Measurements from ENCODE around the gene JAK1.

JAK1 gene

DNA sequence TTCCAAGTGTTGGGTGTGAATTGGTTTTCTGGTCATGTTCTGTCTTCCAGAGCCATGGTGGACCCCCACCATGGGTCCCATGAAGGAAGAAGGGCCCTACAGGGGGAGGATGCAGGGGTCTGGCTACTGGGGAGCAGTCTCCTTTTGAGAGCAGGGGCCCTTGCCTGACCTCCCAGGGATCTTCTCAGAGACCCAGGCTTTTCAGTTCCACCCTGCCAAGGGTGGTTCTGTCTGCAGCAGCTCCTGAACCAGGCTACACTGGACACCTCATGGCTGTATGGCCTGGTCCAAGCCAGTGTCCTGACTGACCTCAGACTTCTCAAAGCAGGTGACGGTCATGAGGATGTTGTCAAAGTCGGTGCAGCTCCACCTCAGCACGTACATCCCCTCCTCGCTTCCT, 109.0 kb downstream of the JAK1 start:
- no peak for TF ChIP-seq CTCF (IDR thresholded peaks at IDR 0.05; ENCODE audit: extremely low read depth, insufficient read depth, missing control alignments)
- no peak for DNase-seq (ENCODE audit: low spot score)
- in situ Hi-C loops (cut with MboI; ENCODE audit: low pct_unique_long_range_greater_than_20kb, low sequenced_read_pairs, unreplicated experiment): loop anchor here (25.0 kb wide), 1 partner anchor 180 kb away; no protein-coding TSS in a partner anchor

DNA sequence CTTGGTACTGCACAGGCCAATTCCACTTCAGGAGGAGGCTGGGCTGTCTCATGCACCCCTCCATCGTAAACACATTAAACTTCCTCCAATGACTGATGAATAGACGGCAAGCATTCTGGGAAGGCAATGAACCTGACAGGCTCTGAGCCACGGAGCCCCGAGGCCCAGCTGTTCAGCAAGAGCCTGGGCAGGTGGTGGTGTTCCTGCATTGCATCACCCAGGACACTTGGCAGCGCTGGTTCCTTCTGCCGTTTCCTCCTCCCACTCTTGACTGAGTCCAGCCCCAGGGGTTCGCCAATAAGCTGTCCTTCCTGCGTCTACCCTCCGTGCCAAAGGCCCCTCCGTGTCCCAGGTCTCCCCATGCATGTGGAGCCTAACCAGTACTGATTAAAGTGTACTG, 109.8 kb downstream of the JAK1 start:
- in situ Hi-C loops (cut with MboI; ENCODE audit: low pct_unique_long_range_greater_than_20kb, low sequenced_read_pairs, unreplicated experiment): loop anchor here (25.0 kb wide), 1 partner anchor 181 kb away; no protein-coding TSS in a partner anchor
- no peak for DNase-seq (ENCODE audit: low spot score)
- no peak for TF ChIP-seq CTCF (IDR thresholded peaks at IDR 0.05; ENCODE audit: extremely low read depth, insufficient read depth, missing control alignments)

GRCh38 chr1:64855557-64855956, 110.8 kb downstream of the JAK1 start:
- in situ Hi-C loops (cut with MboI; ENCODE audit: low pct_unique_long_range_greater_than_20kb, low sequenced_read_pairs, unreplicated experiment): loop anchor here (25.0 kb wide), 1 partner anchor 182 kb away; no protein-coding TSS in a partner anchor
- no peak for TF ChIP-seq CTCF (IDR thresholded peaks at IDR 0.05; ENCODE audit: extremely low read depth, insufficient read depth, missing control alignments)
- no peak for DNase-seq (ENCODE audit: low spot score)

GRCh38 chr1:64854674-64855073, 111.7 kb downstream of the JAK1 start:
- TF ChIP-seq CTCF (IDR thresholded peaks at IDR 0.05; ENCODE audit: extremely low read depth, insufficient read depth, missing control alignments): no peak
- no peak for DNase-seq (ENCODE audit: low spot score)
- in situ Hi-C loops (cut with MboI; ENCODE audit: low pct_unique_long_range_greater_than_20kb, low sequenced_read_pairs, unreplicated experiment): loop anchor here (25.0 kb wide), 1 partner anchor 183 kb away; no protein-coding TSS in a partner anchor

DNA sequence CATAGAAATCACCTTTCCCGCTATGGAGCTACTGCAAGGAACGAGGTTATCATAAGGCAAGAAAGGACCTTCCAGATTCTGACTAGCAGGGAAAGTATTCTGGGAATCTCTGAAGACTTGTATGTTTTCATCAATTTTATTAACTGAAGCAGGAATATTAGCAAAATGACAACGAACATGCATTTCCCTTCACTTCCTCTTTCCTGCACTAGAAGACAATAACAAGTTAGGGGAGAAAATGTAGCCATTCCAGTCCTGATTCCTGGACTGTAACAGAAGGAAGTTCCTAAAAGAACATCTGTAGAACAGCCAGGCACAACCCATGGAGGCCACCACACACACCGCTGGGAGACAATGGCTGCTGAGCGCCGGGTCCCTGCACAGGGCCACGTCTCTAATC, 114.7 kb downstream of the JAK1 start:
- in situ Hi-C loops (cut with MboI; ENCODE audit: low pct_unique_long_range_greater_than_20kb, low sequenced_read_pairs, unreplicated experiment): loop anchor here (25.0 kb wide), 1 partner anchor 186 kb away; no protein-coding TSS in a partner anchor
- no peak for DNase-seq (ENCODE audit: low spot score)
- no peak for TF ChIP-seq CTCF (IDR thresholded peaks at IDR 0.05; ENCODE audit: extremely low read depth, insufficient read depth, missing control alignments)

- no peak for DNase-seq (ENCODE audit: low spot score)
- in situ Hi-C loops (cut with MboI; ENCODE audit: low pct_unique_long_range_greater_than_20kb, low sequenced_read_pairs, unreplicated experiment): loop anchor here (25.0 kb wide), 1 partner anchor 186 kb away; no protein-coding TSS in a partner anchor
- no peak for TF ChIP-seq CTCF (IDR thresholded peaks at IDR 0.05; ENCODE audit: extremely low read depth, insufficient read depth, missing control alignments)
Observed at GRCh38 chr1:64850846-64851245, 115.5 kb downstream of the JAK1 start.

All from GM13977 (cell line).